GM23338 (cell line): Measurements from ENCODE around the gene LRRFIP1. TPM values are rescaled to one million over a fixed set of nuclear protein-coding genes. Genes with fewer than 3 reads are reported as not detected.
"Not testable (repeated sequence)": the region's sequence is repeated elsewhere in the genome, so short reads cannot be mapped to it uniquely, and the experiment has no call there.

Source experiments
- ATAC-seq: fragments of 200-7000 bp; cut with Tn5 transposase; 3 replicates; pipeline ENCODE4 v1.9.1; 2020
- DNase-seq: peaks from one replicate; pipeline ENCODE4 v3.0.0-alpha.2; 2015; ENCODE audit warnings: low spot score
- H2AFZ ChIP-seq: fragments of 200-600 bp; sonication (generic); 2 replicates; pipeline ENCODE4 v1.8.0; 2016; ENCODE audit warnings: antibody characterized with exemption, mild to moderate bottlenecking, moderate library complexity
- H3F3A ChIP-seq: fragments of 200-600 bp; sonication (generic); replicated peaks from 2 replicates; pipeline ENCODE4 v1.8.0; 2017; ENCODE audit warnings: antibody characterized with exemption, mixed run types, low read depth
- H3K27ac ChIP-seq: fragments of 200-600 bp; sonication (generic); 2 replicates; pipeline ENCODE4 v1.6.1; 2016; ENCODE audit warnings: low read depth
- H3K27me3 ChIP-seq: fragments of 200-600 bp; sonication (generic); 2 replicates; pipeline ENCODE4 v1.8.0; 2016; ENCODE audit warnings: mild to moderate bottlenecking, mixed run types, moderate library complexity; ENCODE audit not compliant: insufficient read depth
- H3K36me3 ChIP-seq: fragments of 200-600 bp; sonication (generic); 2 replicates; pipeline ENCODE4 v1.8.0; 2016; ENCODE audit warnings: mild to moderate bottlenecking; ENCODE audit not compliant: insufficient read depth
- H3K4me1 ChIP-seq: fragments of 200-600 bp; sonication (generic); 2 replicates; pipeline ENCODE4 v1.8.0; 2016; ENCODE audit warnings: mild to moderate bottlenecking, moderate library complexity; ENCODE audit not compliant: insufficient read depth
- H3K4me2 ChIP-seq: fragments of 200-600 bp; sonication (generic); 2 replicates; pipeline ENCODE4 v1.7.1; 2017; ENCODE audit warnings: mixed run types
- H3K4me3 ChIP-seq: fragments of 200-600 bp; sonication (generic); 2 replicates; pipeline ENCODE4 v1.6.1; 2016; ENCODE audit warnings: mixed run types
- H3K79me2 ChIP-seq: fragments of 200-600 bp; sonication (generic); replicated peaks from 2 replicates; pipeline ENCODE4 v1.8.0; 2017; ENCODE audit warnings: mild to moderate bottlenecking; ENCODE audit not compliant: insufficient read depth
- H3K9me2 ChIP-seq: fragments of 200-600 bp; sonication (generic); 2 replicates; pipeline ENCODE4 v1.8.0; 2017; ENCODE audit not compliant: insufficient read depth
- H4K20me1 ChIP-seq: fragments of 200-600 bp; sonication (generic); replicated peaks from 2 replicates; pipeline ENCODE4 v1.8.0; 2017; ENCODE audit warnings: mild to moderate bottlenecking; ENCODE audit not compliant: insufficient read depth
- H3K27ac Mint-ChIP-seq: 2 replicates; pipeline ENCODE4 v1.8.0; 2020; ENCODE audit warnings: inconsistent platforms, mild to moderate bottlenecking, moderate library complexity, mixed read lengths
- H3K27me3 Mint-ChIP-seq: 3 replicates; pipeline ENCODE4 v1.8.0; 2022; ENCODE audit warnings: low read depth, mild to moderate bottlenecking, moderate library complexity, mixed read lengths, inconsistent platforms; ENCODE audit not compliant: insufficient read depth, poor library complexity
- H3K36me3 Mint-ChIP-seq: 3 replicates; pipeline ENCODE4 v1.8.0; 2021; ENCODE audit warnings: low read depth, mild to moderate bottlenecking, inconsistent platforms, moderate library complexity, mixed read lengths
- H3K4me1 Mint-ChIP-seq: 3 replicates; pipeline ENCODE4 v1.8.0; 2020; ENCODE audit warnings: mild to moderate bottlenecking, inconsistent platforms, mixed read lengths
- H3K4me3 Mint-ChIP-seq: 3 replicates; pipeline ENCODE4 v1.8.0; 2021; ENCODE audit warnings: moderate library complexity, mild to moderate bottlenecking, inconsistent platforms, mixed read lengths
- H3K9me3 Mint-ChIP-seq: 3 replicates; pipeline ENCODE4 v1.8.0; 2020; ENCODE audit warnings: moderate library complexity, mild to moderate bottlenecking, inconsistent platforms, mixed read lengths
- CREB1 ChIP-seq: fragments of 250-450 bp; sonication (Bioruptor Pico); IDR thresholded peaks from 2 replicates; pipeline ENCODE4 v1.5.0; 2020; ENCODE audit warnings: low read depth, mild to moderate bottlenecking, moderate library complexity
- EZH2 ChIP-seq: fragments of 200-600 bp; sonication (generic); IDR thresholded peaks from one replicate; pipeline ENCODE4 v1.8.0; 2017; ENCODE audit warnings: antibody characterized with exemption, mild to moderate bottlenecking, low read depth; ENCODE audit not compliant: unreplicated experiment
- EZH2phosphoT487 ChIP-seq: fragments of 200-600 bp; sonication (generic); IDR thresholded peaks from one replicate; pipeline ENCODE4 v1.8.1; 2018; ENCODE audit warnings: antibody characterized with exemption; ENCODE audit not compliant: unreplicated experiment
- JUNB ChIP-seq: IDR thresholded peaks from one replicate; pipeline ENCODE4 v1.6.1; 2016; ENCODE audit warnings: antibody characterized with exemption; ENCODE audit not compliant: unreplicated experiment
- STAT1 ChIP-seq: IDR thresholded peaks from one replicate; pipeline ENCODE4 v1.6.1; 2016; ENCODE audit warnings: antibody characterized with exemption; ENCODE audit not compliant: unreplicated experiment
- ZNF331 ChIP-seq: fragments of 250-450 bp; sonication (Bioruptor Pico); IDR thresholded peaks from 2 replicates; pipeline ENCODE4 v1.5.0; 2020; ENCODE audit warnings: low read depth, mild to moderate bottlenecking, moderate library complexity
- polyA plus RNA-seq: library from polyadenylated mRNA; unstranded; fragments of >200 nt; fragmentation: Nextera tagmentation; extraction: Ambion mirVana; gene quantifications from 2 replicates; pipeline ENCODE4 v1.2.1, GENCODE V29; 2016
- total RNA-seq: library from RNA; depleted of rRNA; stranded (reverse); fragments of >200 nt; shearing (Covaris generic); gene quantifications from 2 replicates; pipeline ENCODE4 v1.2.3, GENCODE V29; 2014
- TF ChIP-seq, protein P1 (sequence below): IDR thresholded peaks from one replicate; pipeline ENCODE4 v1.6.1; 2018; ENCODE audit warnings: antibody characterized with exemption; ENCODE audit not compliant: unreplicated experiment

The LRRFIP1 gene
- total and polyA plus RNA-seq, 2 experiments from 2014 or later = 59.6 to 178 TPM

DNA sequence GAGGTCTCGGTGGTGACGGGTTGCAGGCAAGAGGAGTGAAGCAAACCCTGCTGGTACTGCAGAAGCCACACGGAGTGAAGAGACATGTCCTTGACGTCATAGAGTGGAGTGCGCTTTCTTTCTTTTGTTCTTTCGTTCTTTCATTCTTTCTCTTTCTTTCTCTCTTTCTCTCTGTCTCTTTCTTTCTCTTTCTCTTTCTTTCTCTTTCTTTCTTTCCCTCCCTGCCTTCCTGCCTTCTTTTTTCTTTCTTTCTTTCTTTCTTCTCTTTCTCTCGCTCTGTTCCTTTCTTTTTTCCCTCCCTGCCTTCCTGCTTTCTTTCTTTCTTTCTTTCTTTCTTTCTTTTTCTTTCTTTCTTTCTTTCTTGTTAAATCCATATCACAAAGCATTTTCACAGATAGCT, 39.2 kb downstream of the LRRFIP1 start:
- Mint-ChIP-seq H3K27ac (no peak overlapping the region), H3K27me3 (peaks cover 7% of the 10 kb centered on the region), H3K4me1 (peaks cover 58% of the 10 kb centered on the region), H3K36me3 (no peaks in the 10 kb centered on the region; the same call in 2 of the 3 replicates), H3K9me3 (no peaks in the 10 kb centered on the region), H3K4me3 (no peak overlapping the region; the same call in 2 of the 3 replicates)
- Histone ChIP-seq H3K4me1 (peaks cover 36% of the 10 kb centered on the region; the same call in 1 of the 2 replicates), H3F3A (no peaks in the 10 kb centered on the region), H3K4me2 (no peak overlapping the region), H4K20me1 (peaks cover 3% of the 10 kb centered on the region; the same call in 1 of the 2 replicates), H3K79me2 (no peaks in the 10 kb centered on the region; the same call in 1 of the 2 replicates), H3K36me3 (no peaks in the 10 kb centered on the region), H3K4me3 (no peak overlapping the region), H3K9me2 (no peaks in the 10 kb centered on the region), H2AFZ (no peak overlapping the region), H3K27me3 (no peaks in the 10 kb centered on the region), H3K27ac (no peak overlapping the region)
- TF ChIP-seq STAT1 = no peak
- TF ChIP-seq ZNF331 (CRISPR knock-in tag) = no peak
- no peak for TF ChIP-seq EZH2phosphoT487
- DNase-seq (no peak), ATAC-seq (no peak)

DNA sequence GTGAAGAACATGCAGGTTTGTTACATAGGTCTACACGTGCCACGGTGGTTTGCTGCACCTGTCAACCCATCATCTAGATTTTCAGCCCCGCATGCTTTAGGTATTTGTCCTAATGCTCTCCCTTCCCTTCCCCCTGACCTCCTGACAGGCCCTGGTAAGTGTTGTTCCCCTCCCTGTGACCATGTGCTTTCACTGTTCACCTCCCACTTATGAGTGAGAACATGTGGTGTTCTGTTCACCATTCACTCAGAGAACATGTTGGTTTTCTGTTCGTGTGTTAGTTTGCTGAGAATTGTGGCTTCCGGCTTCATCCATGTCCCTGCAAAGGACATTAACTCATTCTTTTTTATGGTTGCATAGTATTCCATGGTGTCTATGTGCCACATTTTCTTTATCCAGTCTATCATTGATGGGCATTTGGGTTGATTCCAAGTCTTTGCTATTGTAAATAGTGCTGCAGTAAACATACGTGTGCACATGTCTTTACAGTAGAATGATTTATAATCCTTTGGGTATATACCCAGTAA, 39.7 kb downstream of the LRRFIP1 start:
- peaks cover 36% of the 10 kb centered on the region; the same call in 1 of the 2 replicates for H3K4me1 ChIP-seq
- not testable (repeated sequence) for H3K27me3 Mint-ChIP-seq, H3K9me3 Mint-ChIP-seq

DNA sequence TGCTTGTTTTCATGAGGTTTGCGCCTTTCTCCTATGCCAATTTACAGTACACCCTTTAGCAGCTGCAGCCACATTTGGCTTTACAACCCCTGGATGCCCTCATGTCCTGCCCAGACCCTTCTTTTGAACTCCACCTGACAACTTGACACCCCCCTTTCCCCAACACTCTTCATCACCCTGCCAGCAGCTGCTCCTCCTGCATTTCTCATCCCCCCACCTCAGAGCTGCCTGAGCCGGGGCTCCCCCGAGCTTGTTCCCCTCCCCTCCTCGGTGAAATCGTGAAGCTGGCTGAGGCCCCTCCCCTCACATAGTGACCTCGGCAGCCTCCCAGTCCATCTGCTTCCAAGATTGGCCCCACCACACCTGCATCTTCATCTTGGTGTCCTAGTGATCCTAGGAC, 40.5 kb downstream of the LRRFIP1 start:
- TF ChIP-seq CREB1 = no peak
- TF ChIP-seq, protein P1, sequence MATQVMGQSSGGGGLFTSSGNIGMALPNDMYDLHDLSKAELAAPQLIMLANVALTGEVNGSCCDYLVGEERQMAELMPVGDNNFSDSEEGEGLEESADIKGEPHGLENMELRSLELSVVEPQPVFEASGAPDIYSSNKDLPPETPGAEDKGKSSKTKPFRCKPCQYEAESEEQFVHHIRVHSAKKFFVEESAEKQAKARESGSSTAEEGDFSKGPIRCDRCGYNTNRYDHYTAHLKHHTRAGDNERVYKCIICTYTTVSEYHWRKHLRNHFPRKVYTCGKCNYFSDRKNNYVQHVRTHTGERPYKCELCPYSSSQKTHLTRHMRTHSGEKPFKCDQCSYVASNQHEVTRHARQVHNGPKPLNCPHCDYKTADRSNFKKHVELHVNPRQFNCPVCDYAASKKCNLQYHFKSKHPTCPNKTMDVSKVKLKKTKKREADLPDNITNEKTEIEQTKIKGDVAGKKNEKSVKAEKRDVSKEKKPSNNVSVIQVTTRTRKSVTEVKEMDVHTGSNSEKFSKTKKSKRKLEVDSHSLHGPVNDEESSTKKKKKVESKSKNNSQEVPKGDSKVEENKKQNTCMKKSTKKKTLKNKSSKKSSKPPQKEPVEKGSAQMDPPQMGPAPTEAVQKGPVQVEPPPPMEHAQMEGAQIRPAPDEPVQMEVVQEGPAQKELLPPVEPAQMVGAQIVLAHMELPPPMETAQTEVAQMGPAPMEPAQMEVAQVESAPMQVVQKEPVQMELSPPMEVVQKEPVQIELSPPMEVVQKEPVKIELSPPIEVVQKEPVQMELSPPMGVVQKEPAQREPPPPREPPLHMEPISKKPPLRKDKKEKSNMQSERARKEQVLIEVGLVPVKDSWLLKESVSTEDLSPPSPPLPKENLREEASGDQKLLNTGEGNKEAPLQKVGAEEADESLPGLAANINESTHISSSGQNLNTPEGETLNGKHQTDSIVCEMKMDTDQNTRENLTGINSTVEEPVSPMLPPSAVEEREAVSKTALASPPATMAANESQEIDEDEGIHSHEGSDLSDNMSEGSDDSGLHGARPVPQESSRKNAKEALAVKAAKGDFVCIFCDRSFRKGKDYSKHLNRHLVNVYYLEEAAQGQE = no peak
- TF ChIP-seq STAT1 = no peak
- no peak for TF ChIP-seq EZH2
- TF ChIP-seq JUNB = no peak
- Mint-ChIP-seq H3K9me3 (no peaks in the 10 kb centered on the region), H3K36me3 (no peaks in the 10 kb centered on the region; the same call in 2 of the 3 replicates), H3K27ac (peak overlapping the region; percentile 61; the same call in 1 of the 2 replicates), H3K4me3 (no peak overlapping the region), H3K27me3 (peaks cover 7% of the 10 kb centered on the region), H3K4me1 (peaks cover 49% of the 10 kb centered on the region)
- Histone ChIP-seq H3K4me3 (no peak overlapping the region), H3K4me2 (no peak overlapping the region), H3K36me3 (no peaks in the 10 kb centered on the region), H4K20me1 (peaks cover 7% of the 10 kb centered on the region), H3K27ac (no peak overlapping the region), H3K27me3 (no peaks in the 10 kb centered on the region), H3K79me2 (no peaks in the 10 kb centered on the region; the same call in 1 of the 2 replicates), H2AFZ (no peak overlapping the region), H3K4me1 (peaks cover 34% of the 10 kb centered on the region; the same call in 1 of the 2 replicates), H3K9me2 (no peaks in the 10 kb centered on the region), H3F3A (no peaks in the 10 kb centered on the region)
- ATAC-seq (peak; percentile 30), DNase-seq (no peak)

More for the DNA sequence above, 39.7 kb downstream of the LRRFIP1 start:
- H3K4me1 Mint-ChIP-seq = peaks cover 57% of the 10 kb centered on the region
- not testable (repeated sequence) for H3K27ac Mint-ChIP-seq, H3K79me2 ChIP-seq, H3K36me3 Mint-ChIP-seq, H3K27me3 ChIP-seq, H3K4me2 ChIP-seq, H3K9me2 ChIP-seq, H3K27ac ChIP-seq, DNase-seq, ATAC-seq, H3K4me3 Mint-ChIP-seq, H3F3A ChIP-seq, H2AFZ ChIP-seq, H3K4me3 ChIP-seq, H4K20me1 ChIP-seq, H3K36me3 ChIP-seq
